Smooth muscle cell (in vitro differentiated cells): ENCODE results near the gene TADA1. TPM values are rescaled to one million over a fixed set of nuclear protein-coding genes. Genes with fewer than 3 reads are reported as not detected.

ENCODE experiments used
- DNase-seq: peaks from one replicate; lab custom pipeline; 2025; ENCODE audit not compliant: unreplicated experiment; lab: John Stamatoyannopoulos, UW
- H2AFZ ChIP-seq: fragments of 200-600 bp; sonication (generic); 2 replicates; pipeline ENCODE4 v1.6.0; 2016; ENCODE audit warnings: antibody characterized with exemption, low read depth, mild to moderate bottlenecking
- H3F3A ChIP-seq: fragments of 200-600 bp; sonication (generic); 2 replicates; pipeline ENCODE4 v1.6.0; 2017; ENCODE audit warnings: antibody characterized with exemption, low read depth
- H3K27ac ChIP-seq: fragments of 200-600 bp; sonication (generic); 2 replicates; pipeline ENCODE4 v1.5.1; 2016; ENCODE audit warnings: low read depth, mild to moderate bottlenecking
- H3K27me3 ChIP-seq: fragments of 200-600 bp; sonication (generic); 2 replicates; pipeline ENCODE4 v1.6.1; 2016; ENCODE audit warnings: low read depth, mild to moderate bottlenecking
- H3K36me3 ChIP-seq: fragments of 200-600 bp; sonication (generic); 2 replicates; pipeline ENCODE4 v1.5.1; 2016; ENCODE audit warnings: low read depth
- H3K4me1 ChIP-seq: fragments of 200-600 bp; sonication (generic); 2 replicates; pipeline ENCODE4 v1.5.1; 2016; ENCODE audit warnings: low read depth
- H3K4me2 ChIP-seq: fragments of 200-600 bp; sonication (generic); 2 replicates; pipeline ENCODE4 v1.6.0; 2016; ENCODE audit warnings: mild to moderate bottlenecking
- H3K4me3 ChIP-seq: fragments of 200-600 bp; sonication (generic); 2 replicates; pipeline ENCODE4 v1.5.1; 2016; ENCODE audit warnings: mild to moderate bottlenecking
- H3K79me2 ChIP-seq: fragments of 200-600 bp; sonication (generic); 2 replicates; pipeline ENCODE4 v1.6.0; 2016; ENCODE audit warnings: low read depth, mild to moderate bottlenecking
- H3K9ac ChIP-seq: fragments of 200-600 bp; sonication (generic); 2 replicates; pipeline ENCODE4 v1.6.0; 2016; ENCODE audit warnings: low read depth
- H3K9me3 ChIP-seq: fragments of 200-600 bp; sonication (generic); replicated peaks from 2 replicates; pipeline ENCODE4 v1.5.1; 2016; ENCODE audit warnings: low read depth
- H4K20me1 ChIP-seq: fragments of 200-600 bp; sonication (generic); 2 replicates; pipeline ENCODE4 v1.6.0; 2016; ENCODE audit warnings: low read depth
- CTCF ChIP-seq: fragments of 200-600 bp; sonication (generic); IDR thresholded peaks from 2 replicates; pipeline ENCODE4 v1.5.1; 2017; ENCODE audit warnings: borderline replicate concordance, mild to moderate bottlenecking, antibody characterized with exemption; ENCODE audit not compliant: insufficient read depth, poor library complexity, severe bottlenecking
- WGBS: methylation state at CpG from one replicate; pipeline ENCODE4 v1.1.7; 2016; ENCODE audit warnings: low lambda C conversion rate; 5-methylcytosine and 5-hydroxymethylcytosine counted together
- polyA plus RNA-seq: library from polyadenylated mRNA; unstranded; fragments of >200 nt; fragmentation: Nextera tagmentation; extraction: Ambion mirVana; gene quantifications from 2 replicates; pipeline ENCODE4 v1.2.1, GENCODE V29; 2016
- total RNA-seq: library from RNA; depleted of rRNA; stranded (reverse); fragments of >200 nt; gene quantifications from 2 replicates; pipeline ENCODE4 v1.2.3, GENCODE V29; 2014

Gene TADA1
- total and polyA plus RNA-seq, 2 experiments from 2014 or later: 12.2 to 16.3 TPM

- H3K4me1 ChIP-seq: no peaks in the 10 kb centered on the region
- no peaks in the 10 kb centered on the region for H3K9me3 ChIP-seq
- H3K27me3 ChIP-seq: peaks cover 52% of the 10 kb centered on the region
- no peak overlapping the region for H3K4me2 ChIP-seq
- no peak for DNase-seq
- no peak overlapping the region for H2AFZ ChIP-seq
- H3K79me2 ChIP-seq: no peaks in the 10 kb centered on the region
- no peaks in the 10 kb centered on the region for H4K20me1 ChIP-seq
- TF ChIP-seq CTCF: no peak
- H3K9ac ChIP-seq: no peak overlapping the region
- H3K4me3 ChIP-seq: no peak overlapping the region
- H3K36me3 ChIP-seq: no peaks in the 10 kb centered on the region
- no peaks in the 10 kb centered on the region for H3F3A ChIP-seq
- WGBS: 77% methylated on average over 2 of the region's 2 CpGs
- no peak overlapping the region for H3K27ac ChIP-seq
Observed at GRCh38 chr1:166918956-166919316, 42.9 kb upstream of the TADA1 start.

GRCh38 chr1:166918088-166918955 is 42.3 kb upstream of the TADA1 start:
- 88% methylated on average over 6 of the region's 6 CpGs for WGBS
- no peaks in the 10 kb centered on the region for H3K9me3 ChIP-seq
- no peaks in the 10 kb centered on the region for H3K36me3 ChIP-seq
- H3K27me3 ChIP-seq: peaks cover 50% of the 10 kb centered on the region
- no peaks in the 10 kb centered on the region for H3F3A ChIP-seq
- peaks cover 2% of the 10 kb centered on the region for H3K4me1 ChIP-seq
- H3K79me2 ChIP-seq: no peaks in the 10 kb centered on the region
- H3K4me2 ChIP-seq: no peak overlapping the region
- no peaks in the 10 kb centered on the region for H4K20me1 ChIP-seq
- no peak overlapping the region for H3K9ac ChIP-seq
- TF ChIP-seq CTCF: no peak
- no peak overlapping the region for H3K4me3 ChIP-seq
- H2AFZ ChIP-seq: no peak overlapping the region
- no peak for DNase-seq
- H3K27ac ChIP-seq: no peak overlapping the region

GRCh38 chr1:166915941-166916340 is 39.9 kb upstream of the TADA1 start:
- Histone ChIP-seq H3K27me3 (peaks cover 27% of the 10 kb centered on the region), H3K9me3 (no peaks in the 10 kb centered on the region), H3K4me2 (no peak overlapping the region), H3F3A (no peaks in the 10 kb centered on the region), H3K36me3 (no peaks in the 10 kb centered on the region), H3K4me3 (no peak overlapping the region), H3K27ac (no peak overlapping the region), H3K79me2 (no peaks in the 10 kb centered on the region), H2AFZ (no peak overlapping the region), H3K4me1 (peaks cover 3% of the 10 kb centered on the region), H3K9ac (no peak overlapping the region), H4K20me1 (no peaks in the 10 kb centered on the region)
- no peak for TF ChIP-seq CTCF
- no peak for DNase-seq
- 62% methylated on average over 4 of the region's 4 CpGs for whole genome bisulfite sequencing

- TF ChIP-seq CTCF: no peak
- Histone ChIP-seq H4K20me1 (no peaks in the 10 kb centered on the region), H3K9ac (no peak overlapping the region), H3K36me3 (no peaks in the 10 kb centered on the region), H3K27ac (peak overlapping the region; percentile 55), H3K4me2 (peak overlapping the region; percentile 19), H3K27me3 (peaks cover 18% of the 10 kb centered on the region), H3K9me3 (no peaks in the 10 kb centered on the region), H2AFZ (no peak overlapping the region), H3K4me3 (no peak overlapping the region), H3K79me2 (no peaks in the 10 kb centered on the region), H3K4me1 (peaks cover 3% of the 10 kb centered on the region), H3F3A (no peaks in the 10 kb centered on the region)
- no peak for DNase-seq
- WGBS: 39% methylated on average over 1 of the region's 1 CpG
Observed at GRCh38 chr1:166915042-166915441, 39.0 kb upstream of the TADA1 start.
